GM12875 (cell line): Measurements from ENCODE around the gene TMED3.

ENCODE experiments used
- H3K4me3 ChIP-seq: one replicate; pipeline ENCODE4 v1.5.1; 2011; ENCODE audit warnings: low read depth, low read length, control low read depth
- TF ChIP-seq, protein P1 (sequence below): IDR thresholded peaks from 2 replicates; pipeline ENCODE4 v1.5.1; 2011; ENCODE audit warnings: low read depth, mild to moderate bottlenecking, control low read depth, inconsistent platforms, low read length, moderate library complexity, borderline replicate concordance; ENCODE audit not compliant: insufficient read depth

Gene TMED3

DNA sequence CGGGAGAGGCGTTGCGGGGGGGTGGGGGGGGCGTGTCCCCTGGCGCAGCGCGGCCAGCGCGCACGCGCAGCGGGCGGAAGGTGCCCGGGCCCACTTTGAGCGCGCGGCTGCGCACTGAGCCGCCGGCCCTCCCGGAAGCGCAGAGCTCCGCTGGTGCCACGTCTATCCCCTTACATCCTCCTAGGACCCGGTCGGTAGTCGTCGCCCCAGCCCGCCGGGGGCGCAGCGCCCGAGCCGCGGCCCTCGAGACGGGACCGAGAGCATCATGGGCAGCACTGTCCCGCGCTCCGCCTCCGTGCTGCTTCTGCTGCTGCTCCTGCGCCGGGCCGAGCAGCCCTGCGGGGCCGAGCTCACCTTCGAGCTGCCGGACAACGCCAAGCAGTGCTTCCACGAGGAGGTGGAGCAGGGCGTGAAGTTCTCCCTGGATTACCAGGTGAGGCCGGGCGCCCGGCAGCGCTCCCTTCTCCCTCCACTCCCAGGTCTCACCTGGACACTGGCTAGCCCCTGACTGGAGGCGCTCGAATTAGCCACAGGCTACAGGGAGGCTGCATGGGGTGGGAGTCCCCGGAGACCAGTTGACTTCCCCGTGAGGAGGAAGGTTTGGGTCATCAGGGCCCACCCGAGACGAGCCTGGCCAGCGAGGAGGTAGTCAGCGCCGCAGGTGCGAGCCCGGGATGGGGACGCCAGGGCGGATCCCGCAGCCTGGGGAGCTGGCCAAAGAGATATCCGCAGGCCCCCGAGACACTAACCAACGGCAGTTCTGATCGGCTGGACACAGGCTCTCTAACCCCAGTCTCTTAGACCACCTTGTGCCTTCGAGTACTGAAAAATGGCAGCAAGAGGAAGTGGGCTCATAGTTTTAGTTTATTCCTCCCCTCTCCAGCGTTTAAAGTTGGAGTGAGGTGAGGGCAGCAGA, at the start of gene TMED3:
TSS of gene TMED3 (plus strand) at position 128 of the 916 bp plus-strand sequence. CDS start at position 266, 138 bp downstream.
- TF ChIP-seq, protein P1, sequence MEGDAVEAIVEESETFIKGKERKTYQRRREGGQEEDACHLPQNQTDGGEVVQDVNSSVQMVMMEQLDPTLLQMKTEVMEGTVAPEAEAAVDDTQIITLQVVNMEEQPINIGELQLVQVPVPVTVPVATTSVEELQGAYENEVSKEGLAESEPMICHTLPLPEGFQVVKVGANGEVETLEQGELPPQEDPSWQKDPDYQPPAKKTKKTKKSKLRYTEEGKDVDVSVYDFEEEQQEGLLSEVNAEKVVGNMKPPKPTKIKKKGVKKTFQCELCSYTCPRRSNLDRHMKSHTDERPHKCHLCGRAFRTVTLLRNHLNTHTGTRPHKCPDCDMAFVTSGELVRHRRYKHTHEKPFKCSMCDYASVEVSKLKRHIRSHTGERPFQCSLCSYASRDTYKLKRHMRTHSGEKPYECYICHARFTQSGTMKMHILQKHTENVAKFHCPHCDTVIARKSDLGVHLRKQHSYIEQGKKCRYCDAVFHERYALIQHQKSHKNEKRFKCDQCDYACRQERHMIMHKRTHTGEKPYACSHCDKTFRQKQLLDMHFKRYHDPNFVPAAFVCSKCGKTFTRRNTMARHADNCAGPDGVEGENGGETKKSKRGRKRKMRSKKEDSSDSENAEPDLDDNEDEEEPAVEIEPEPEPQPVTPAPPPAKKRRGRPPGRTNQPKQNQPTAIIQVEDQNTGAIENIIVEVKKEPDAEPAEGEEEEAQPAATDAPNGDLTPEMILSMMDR, result peak; percentile 58

DNA sequence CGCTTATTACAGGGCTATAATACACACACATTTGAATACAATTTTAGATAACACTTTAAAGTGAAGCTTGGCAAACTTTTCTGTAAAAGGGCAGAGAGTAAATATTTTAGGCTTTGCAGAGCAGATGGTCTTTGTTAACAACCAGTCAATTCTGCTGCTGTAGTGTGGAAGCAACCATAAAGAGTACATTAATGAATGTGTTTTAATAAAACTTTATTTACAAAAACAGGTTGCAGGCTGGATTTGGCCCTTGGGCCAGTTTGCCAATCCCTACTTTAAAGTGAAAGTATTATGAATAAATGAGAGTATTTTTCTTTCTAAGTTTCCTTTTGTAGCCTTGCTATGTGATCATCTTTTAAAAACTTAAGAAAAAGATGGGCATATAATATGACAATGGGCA, 49.1 kb upstream of the TMED3 start:
- TF ChIP-seq, protein P1, result no peak
- H3K4me3 ChIP-seq, result no peak overlapping the region

More for the DNA sequence above, at the start of gene TMED3:
- H3K4me3 ChIP-seq, result peak within 1 kb of the TSS; percentile 94

DNA sequence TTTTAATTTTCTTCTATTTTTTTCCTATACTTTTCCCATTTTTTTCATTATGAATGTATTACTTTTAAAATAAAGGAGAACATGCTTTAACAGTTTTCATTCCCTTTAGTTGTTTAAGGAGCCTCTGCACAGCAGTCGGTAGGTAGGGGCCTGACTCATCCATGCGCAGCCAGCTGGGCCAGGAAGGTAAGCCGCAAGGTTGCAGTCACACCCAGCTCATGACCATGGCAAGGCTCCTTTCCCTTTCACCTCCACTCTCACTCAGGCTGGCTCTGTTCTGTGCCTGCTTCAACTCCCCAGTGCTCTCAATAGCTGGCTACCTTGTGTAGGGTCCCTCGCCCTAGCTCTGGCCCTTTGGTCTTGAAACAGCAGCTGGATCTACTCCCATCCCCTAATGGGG, 45.7 kb upstream of the TMED3 start:
- TF ChIP-seq, protein P1, result no peak
- no peak overlapping the region for H3K4me3 ChIP-seq

DNA sequence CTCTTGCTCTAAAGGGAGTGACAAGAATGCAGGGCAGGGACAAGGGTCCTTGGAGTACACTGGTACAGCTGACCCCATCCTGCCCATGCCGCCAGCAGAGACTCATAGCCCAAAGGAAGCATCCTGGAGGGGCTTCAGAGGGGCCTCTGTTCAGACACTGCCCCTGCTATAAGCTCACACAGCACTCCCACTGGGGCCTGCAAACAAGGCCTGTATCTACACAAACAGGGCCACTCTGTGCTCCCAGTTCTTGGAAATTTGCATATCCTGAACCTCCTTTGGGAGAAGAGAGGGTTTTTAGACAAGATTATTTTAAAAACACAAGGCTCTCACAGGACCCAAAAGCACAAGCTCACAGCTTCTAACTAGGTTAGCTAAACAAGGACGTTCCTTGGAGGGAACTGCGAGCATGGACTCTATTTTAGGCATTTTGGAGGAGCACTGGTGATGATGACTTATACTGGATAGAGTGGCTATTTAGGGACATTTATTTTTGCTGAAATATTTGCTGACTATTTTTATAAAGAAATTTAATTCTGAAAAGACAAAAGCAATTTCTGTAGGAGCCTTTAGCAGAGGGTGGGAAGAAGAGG, 44.8 kb upstream of the TMED3 start:
- TF ChIP-seq, protein P1, result no peak
- no peak overlapping the region for H3K4me3 ChIP-seq

DNA sequence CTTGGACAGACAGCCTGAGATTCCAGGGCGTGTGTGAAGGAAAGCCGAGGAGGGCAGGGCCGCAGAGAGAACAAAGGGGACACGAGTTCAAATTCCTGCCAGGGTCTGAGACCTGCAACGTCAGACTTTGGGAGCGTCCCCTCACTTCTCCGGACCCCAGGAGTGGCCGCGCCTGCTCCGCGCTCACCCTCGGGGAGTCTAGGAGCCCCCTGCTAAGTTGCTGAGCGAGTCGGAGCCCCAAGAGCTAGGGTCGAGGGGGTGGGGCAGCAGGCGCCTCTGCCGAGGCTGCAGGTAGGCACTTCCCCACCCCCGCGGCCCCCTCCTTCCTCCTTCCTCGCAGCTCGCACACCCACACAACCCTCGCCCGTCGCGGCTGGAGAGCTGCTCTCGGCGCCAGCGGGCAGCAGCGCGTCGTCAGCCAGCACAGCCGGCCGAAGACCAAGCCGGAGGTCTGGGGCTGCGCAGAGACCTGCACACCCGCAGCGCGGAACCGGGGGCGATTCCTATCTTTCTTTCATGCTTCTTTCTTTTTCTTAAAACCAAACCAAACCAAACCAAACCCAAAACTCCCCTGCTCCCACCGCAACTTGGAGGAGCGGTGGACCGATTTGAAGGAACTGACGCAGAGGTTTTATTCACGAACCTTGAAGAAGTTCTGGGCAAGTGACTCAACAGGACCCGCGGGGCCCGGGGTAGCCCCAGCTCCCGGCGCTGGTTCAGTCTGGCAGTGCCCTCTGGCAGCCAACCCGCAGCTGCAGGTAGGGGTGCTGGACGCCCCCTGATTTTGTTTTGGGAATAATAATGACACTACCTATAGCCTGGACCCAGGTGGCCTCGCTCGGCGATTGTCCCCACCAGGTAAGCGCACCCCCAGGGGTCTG, 28.3 kb upstream of the TMED3 start, which contains the start of gene ANKRD34C:
TSS of gene ANKRD34C (plus strand) at position 352 of the 881 bp plus-strand sequence. CDS start 10,563 bp downstream, outside the sequence.
- TF ChIP-seq, protein P1, result no peak
- H3K4me3 ChIP-seq, result no peak within 1 kb of the TSS

DNA sequence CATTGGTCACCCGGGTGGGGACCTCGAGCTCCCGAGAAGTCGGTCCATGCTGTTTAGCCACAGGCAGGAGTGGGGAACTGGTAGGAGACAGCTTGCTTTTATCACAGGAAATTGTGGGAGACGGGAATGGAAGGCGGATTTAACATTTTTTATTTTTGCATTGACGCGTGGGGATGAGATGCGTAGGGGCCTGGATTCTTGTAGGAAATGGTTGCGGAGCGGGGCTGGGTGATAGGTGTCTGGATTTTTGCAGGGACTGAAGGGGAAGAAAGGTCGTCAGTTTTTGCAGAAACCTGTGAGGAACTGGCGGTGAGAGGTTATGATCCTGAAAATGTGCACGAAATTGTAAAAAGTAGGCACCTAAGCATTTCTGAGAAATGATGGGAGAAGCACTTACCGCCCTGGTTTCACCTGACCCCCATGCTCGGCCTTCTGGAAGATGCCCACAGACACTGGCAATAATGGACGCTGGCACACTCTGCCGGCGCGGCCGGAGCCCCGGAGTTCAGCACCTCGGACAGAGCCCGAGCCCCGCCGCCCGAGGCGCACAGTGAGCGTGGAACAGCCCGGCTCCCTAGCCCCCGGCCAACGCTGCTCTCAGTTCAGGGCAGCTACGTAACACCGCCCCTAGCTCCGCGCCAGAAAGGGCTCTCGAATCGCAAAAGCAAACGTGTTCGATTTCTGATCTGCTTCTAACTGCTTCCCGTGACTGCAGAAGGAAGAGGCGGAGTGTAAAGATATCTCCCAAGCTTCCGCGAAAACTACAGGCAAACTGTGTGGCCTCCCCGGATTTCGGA, 27.5 kb upstream of the TMED3 start:
- H3K4me3 ChIP-seq, result no peak overlapping the region
- TF ChIP-seq, protein P1, result no peak
